B cell (primary cell): Measurements from ENCODE around the gene ZNF3. TPM values are rescaled to one million over a fixed set of nuclear protein-coding genes. Genes with fewer than 3 reads are reported as not detected.

Source experiments
- ATAC-seq: fragments of 200-7000 bp; cut with Tn5 transposase; one replicate; pipeline ENCODE4 v1.10.0; 2021; ENCODE audit warnings: low read depth, mild to moderate bottlenecking, moderate number of reproducible peaks, moderate library complexity
- CTCF ChIA-PET: fragments of 350-600 bp; sonication (Branson Sonifier 250); formaldehyde crosslinking; loops from one replicate; lab custom pipeline; 2021; ENCODE audit warnings: antibody characterized with exemption, inconsistent platforms; lab: Charles Lee
- POLR2A ChIA-PET: fragments of 350-600 bp; sonication (Branson Sonifier 250); formaldehyde crosslinking; loops from one replicate; lab custom pipeline; 2021; ENCODE audit warnings: antibody characterized with exemption; lab: Charles Lee
- DNase-seq: peaks from one replicate; pipeline ENCODE4 v3.0.0; 2013
- H2AFZ ChIP-seq: 2 replicates; pipeline ENCODE4 v1.6.1; 2012; ENCODE audit warnings: mild to moderate bottlenecking, low read depth, low read length; ENCODE audit not compliant: insufficient read depth, poor library complexity, severe bottlenecking
- H3K27ac ChIP-seq, 2 donors: 1 replicate in 1 of 2; 2 replicates in 1 of 2; pipeline ENCODE4 v1.5.1; 2012 to 2013; ENCODE audit warnings: low read length in 2 of 2, mild to moderate bottlenecking in 2 of 2, moderate library complexity in 1 of 2
- H3K27me3 ChIP-seq, 4 experiments: fragments of 200-600 bp in 1 of 4; sonication (generic) in 1 of 4; replicated peaks in 1 of 4; 1 replicate in 2 of 4; 2 replicates in 2 of 4; pipeline versions ENCODE4 v1.6.1 to v1.7.0; 2013 to 2016; ENCODE audit warnings: low read length in 3 of 4, mild to moderate bottlenecking in 2 of 4, mixed read lengths in 1 of 4, moderate library complexity in 1 of 4; ENCODE audit not compliant: insufficient read depth in 4 of 4, control insufficient read depth in 3 of 4; ENCODE audit errors: control extremely low read depth in 1 of 4
- H3K36me3 ChIP-seq, 2 experiments: replicated peaks in 1 of 2; 1 replicate in 1 of 2; 2 replicates in 1 of 2; pipeline versions ENCODE4 v1.6.1 to v1.7.1; 2013; ENCODE audit warnings: low read length in 1 of 2; ENCODE audit not compliant: insufficient read depth in 2 of 2, control insufficient read depth in 1 of 2; ENCODE audit errors: control extremely low read depth in 1 of 2, extremely low read depth in 1 of 2
- H3K4me1 ChIP-seq, 2 donors: fragments of 200-600 bp in 1 of 2; sonication (generic) in 1 of 2; 1 replicate in 1 of 2; 2 replicates in 1 of 2; pipeline versions ENCODE4 v1.5.1 to v1.6.1; 2013 to 2017; ENCODE audit warnings: low read length in 2 of 2; ENCODE audit not compliant: control insufficient read depth in 2 of 2, insufficient read depth in 2 of 2
- H3K4me2 ChIP-seq: replicated peaks from 2 replicates; pipeline ENCODE3; 2012; ENCODE audit warnings: mild to moderate bottlenecking, low read depth, low read length; ENCODE audit not compliant: poor library complexity, severe bottlenecking
- H3K4me3 ChIP-seq, 5 experiments: fragments of 200-600 bp in 1 of 5; sonication (generic) in 1 of 5; 1 replicate in 3 of 5; 2 replicates in 2 of 5; pipeline versions ENCODE4 v1.5.1 to v1.7.0; 2011 to 2016; ENCODE audit warnings: low read length in 4 of 5, mild to moderate bottlenecking in 4 of 5, low read depth in 2 of 5, control low read depth in 1 of 5, moderate library complexity in 1 of 5; ENCODE audit not compliant: insufficient read depth in 1 of 5; ENCODE audit errors: control extremely low read depth in 1 of 5, extremely low read depth in 1 of 5
- H3K79me2 ChIP-seq: fragments of 200-600 bp; sonication (generic); one replicate; pipeline ENCODE4 v1.6.0; 2016; ENCODE audit warnings: low read length; ENCODE audit not compliant: control insufficient read depth, insufficient read depth
- H3K9ac ChIP-seq: fragments of 200-600 bp; sonication (generic); 2 replicates; pipeline ENCODE4 v1.6.1; 2017; ENCODE audit warnings: mild to moderate bottlenecking, low read length, moderate library complexity
- H3K9me3 ChIP-seq, 3 donors: one replicate each; pipeline versions ENCODE4 v1.6.1 to v1.7.1; 2013; ENCODE audit warnings: low read length in 2 of 3; ENCODE audit not compliant: control insufficient read depth in 2 of 3, insufficient read depth in 1 of 3; ENCODE audit errors: control extremely low read depth in 1 of 3
- H4K20me1 ChIP-seq: 2 replicates; pipeline ENCODE4 v1.6.0; 2012; ENCODE audit warnings: mild to moderate bottlenecking, low read length; ENCODE audit not compliant: insufficient read depth, control insufficient read depth, poor library complexity, severe bottlenecking
- H3K27ac Mint-ChIP-seq: one replicate; pipeline ENCODE4 v1.8.0; 2021; ENCODE audit warnings: mixed read lengths
- H3K27me3 Mint-ChIP-seq: one replicate; pipeline ENCODE4 v1.8.0; 2021; ENCODE audit warnings: mixed read lengths
- H3K4me1 Mint-ChIP-seq: one replicate; pipeline ENCODE4 v1.8.0; 2021; ENCODE audit warnings: mixed read lengths
- H3K4me3 Mint-ChIP-seq: one replicate; pipeline ENCODE4 v1.8.0; 2021; ENCODE audit warnings: mixed read lengths
- H3K9me3 Mint-ChIP-seq: one replicate; pipeline ENCODE4 v1.8.0; 2022; ENCODE audit warnings: mixed read lengths; ENCODE audit not compliant: insufficient read depth
- EZH2 ChIP-seq: IDR thresholded peaks from 2 replicates; pipeline ENCODE4 v1.6.1; 2012; ENCODE audit warnings: borderline replicate concordance, low read depth, mild to moderate bottlenecking, moderate library complexity, low read length; ENCODE audit not compliant: insufficient read depth, poor library complexity, severe bottlenecking
- WGBS: methylation state at CpG from one replicate; pipeline ENCODE4 v1.1.5; 2013; ENCODE audit warnings: missing lambda C conversion rate; ENCODE audit not compliant: insufficient coverage; 5-methylcytosine and 5-hydroxymethylcytosine counted together
- intact Hi-C: fragments of 100-400 bp; cut with micrococcal nuclease; formaldehyde crosslinking; loops from one replicate; pipeline ENCODE4 v1.10.0; 2022
- polyA plus RNA-seq: library from polyadenylated mRNA; depleted of rRNA; stranded (reverse); fragments of >200 nt; gene quantifications from 2 replicates; pipeline ENCODE4 v1.2.3, GENCODE V29; 2012
- total RNA-seq, 2 donors: library from RNA; stranded (reverse); fragments of 120-200 nt in 1 of 2; gene quantifications; 1 replicate in 1 of 2; 2 replicates in 1 of 2; pipeline versions ENCODE4 v1.2.3 to v1.2.4, GENCODE V29; 2013 to 2022
- TF ChIP-seq, protein P1 (sequence below): fragments of 200-600 bp; IDR thresholded peaks from one replicate; pipeline ENCODE4 v1.8.0; 2022; ENCODE audit warnings: antibody characterized with exemption, mild to moderate bottlenecking

Gene ZNF3
- total and polyA plus RNA-seq, 2 donors (not counting 1 experiment from before 2014, with no cell fraction given) = 19.2 to 44.8 TPM

DNA sequence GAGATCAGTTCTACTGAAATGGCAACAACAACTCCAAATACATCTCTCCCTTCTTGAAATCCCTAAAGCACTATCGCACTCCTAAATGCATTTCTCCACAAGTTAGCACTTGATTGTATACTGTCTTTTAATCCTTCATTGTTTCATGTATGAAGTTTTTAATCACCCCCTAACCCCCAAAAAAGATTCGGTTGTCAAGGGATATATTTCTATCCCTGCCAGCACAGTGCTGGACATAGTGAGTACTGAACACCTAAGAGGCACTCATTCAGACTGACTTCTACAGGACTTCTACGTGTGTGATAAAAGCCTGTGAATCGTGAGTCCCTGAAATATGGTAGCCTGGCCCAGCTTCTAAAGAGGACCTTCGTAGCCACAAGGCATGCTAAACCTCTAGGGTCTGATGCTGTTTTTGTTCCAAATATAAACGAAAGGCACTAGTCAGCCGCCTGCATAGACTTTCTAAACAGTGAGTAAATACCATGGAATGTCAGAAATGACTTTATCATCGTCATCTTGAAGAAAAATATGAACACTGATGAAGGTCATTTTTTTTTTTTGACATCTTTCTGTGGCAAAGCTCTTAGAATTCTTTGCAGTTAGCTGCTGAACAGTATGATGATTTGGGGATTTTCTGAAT lies 46.5 kb downstream of the ZNF3 start:
- Mint-ChIP-seq H3K27ac (no peak overlapping the region), H3K9me3 (no peaks in the 10 kb centered on the region), H3K27me3 (no peaks in the 10 kb centered on the region), H3K4me1 (no peaks in the 10 kb centered on the region), H3K4me3 (no peak overlapping the region)
- POLR2A ChIA-PET = no interaction called here
- Histone ChIP-seq H3K27me3 (no peaks in the 10 kb centered on the region), H3K9ac (no peak overlapping the region), H3K4me1 (no peaks in the 10 kb centered on the region), H3K27ac (no peak overlapping the region), H3K4me2 (no peak overlapping the region), H4K20me1 (no peaks in the 10 kb centered on the region), H3K79me2 (no peaks in the 10 kb centered on the region), H3K9me3 (no peaks in the 10 kb centered on the region), H3K36me3 (peaks cover 18 to 44% of the 10 kb centered on the region in 2 experiments), H2AFZ (no peak overlapping the region), H3K4me3 (no peak overlapping the region)
- DNase-seq (no peak), ATAC-seq (no peak)
- WGBS = 99% methylated on average over 6 of the region's 8 CpGs
- TF ChIP-seq, protein P1, sequence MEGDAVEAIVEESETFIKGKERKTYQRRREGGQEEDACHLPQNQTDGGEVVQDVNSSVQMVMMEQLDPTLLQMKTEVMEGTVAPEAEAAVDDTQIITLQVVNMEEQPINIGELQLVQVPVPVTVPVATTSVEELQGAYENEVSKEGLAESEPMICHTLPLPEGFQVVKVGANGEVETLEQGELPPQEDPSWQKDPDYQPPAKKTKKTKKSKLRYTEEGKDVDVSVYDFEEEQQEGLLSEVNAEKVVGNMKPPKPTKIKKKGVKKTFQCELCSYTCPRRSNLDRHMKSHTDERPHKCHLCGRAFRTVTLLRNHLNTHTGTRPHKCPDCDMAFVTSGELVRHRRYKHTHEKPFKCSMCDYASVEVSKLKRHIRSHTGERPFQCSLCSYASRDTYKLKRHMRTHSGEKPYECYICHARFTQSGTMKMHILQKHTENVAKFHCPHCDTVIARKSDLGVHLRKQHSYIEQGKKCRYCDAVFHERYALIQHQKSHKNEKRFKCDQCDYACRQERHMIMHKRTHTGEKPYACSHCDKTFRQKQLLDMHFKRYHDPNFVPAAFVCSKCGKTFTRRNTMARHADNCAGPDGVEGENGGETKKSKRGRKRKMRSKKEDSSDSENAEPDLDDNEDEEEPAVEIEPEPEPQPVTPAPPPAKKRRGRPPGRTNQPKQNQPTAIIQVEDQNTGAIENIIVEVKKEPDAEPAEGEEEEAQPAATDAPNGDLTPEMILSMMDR = no peak
- no peak for TF ChIP-seq EZH2
- CTCF ChIA-PET = no interaction called here
- intact Hi-C loops = no loop called here

- H3K9ac ChIP-seq = no peak overlapping the region
- H3K36me3 ChIP-seq = peaks cover 18 to 47% of the 10 kb centered on the region in 2 experiments
- no peak overlapping the region for H3K4me3 ChIP-seq
- H3K27ac ChIP-seq = no peak overlapping the region
- ATAC-seq (no peak), DNase-seq (no peak)
- Mint-ChIP-seq H3K27ac (no peak overlapping the region), H3K4me3 (no peak overlapping the region), H3K4me1 (no peaks in the 10 kb centered on the region), H3K27me3 (no peaks in the 10 kb centered on the region), H3K9me3 (no peaks in the 10 kb centered on the region)
- H3K79me2 ChIP-seq = no peaks in the 10 kb centered on the region
- no peaks in the 10 kb centered on the region for H3K9me3 ChIP-seq
- intact Hi-C loops = no loop called here
- H3K27me3 ChIP-seq = no peaks in the 10 kb centered on the region
- ChIA-PET POLR2A (interaction anchor here (0.6 kb wide), 1 partner anchor 31 kb away, joined by 4 read pairs; no protein-coding TSS in a partner anchor), CTCF (interaction anchor here (1.0 kb wide), 1 partner anchor 12 kb away, joined by 3 read pairs; no protein-coding TSS in a partner anchor)
- no peaks in the 10 kb centered on the region for H3K4me1 ChIP-seq
- no CpG with 5 or more reads among the region's 6 CpGs for WGBS
- H2AFZ ChIP-seq = no peak overlapping the region
- TF ChIP-seq EZH2 = no peak
- TF ChIP-seq, protein P1 = no peak
- H3K4me2 ChIP-seq = no peak overlapping the region
- H4K20me1 ChIP-seq = no peaks in the 10 kb centered on the region
Measured at GRCh38 chr7:100033526-100033925, 48.0 kb downstream of the ZNF3 start.
